IMR-90 (cell line): Measurements from ENCODE around the gene PAMR1. TPM values are rescaled to one million over a fixed set of nuclear protein-coding genes. Genes with fewer than 3 reads are reported as not detected.

Experiments used
- ATAC-seq: fragments of 200-7000 bp; cut with Tn5 transposase; 2 replicates; pipeline ENCODE4 v1.9.1; 2020; ENCODE audit warnings: low read depth, mild to moderate bottlenecking, moderate library complexity
- BruUV-seq: library from RNA; stranded (reverse); fragments of 400-500 nt; replicated peaks from 2 replicates; lab custom pipeline; 2021; lab: Mats Ljungman, UMichigan
- CTCF ChIA-PET: fragments of 300-600 bp; formaldehyde crosslinking; extraction: SDS; loops from one replicate; lab custom pipeline; 2021; ENCODE audit warnings: antibody characterized with exemption; lab: Yijun Ruan, JAX
- POLR2A ChIA-PET: fragments of 300-600 bp; sonication (Branson Sonifier 250); formaldehyde crosslinking; loops from one replicate; lab custom pipeline; 2022; ENCODE audit warnings: antibody characterized with exemption; ENCODE audit not compliant: unreplicated experiment; lab: Charles Lee
- DNase-seq: peaks from one replicate; pipeline ENCODE4 v3.0.0; 2013
- H2AFZ ChIP-seq: replicated peaks from 2 replicates; pipeline ENCODE3; 2013; ENCODE audit warnings: low read length, mild to moderate bottlenecking; ENCODE audit not compliant: poor library complexity
- H2AK5ac ChIP-seq: 2 replicates; pipeline ENCODE4 v1.6.1; 2013; ENCODE audit warnings: low read depth, low read length, inconsistent platforms
- H2AK9ac ChIP-seq: replicated peaks from 2 replicates; pipeline ENCODE3; 2013; ENCODE audit warnings: mild to moderate bottlenecking, low read depth, low read length, moderate library complexity; ENCODE audit not compliant: poor library complexity
- H2BK120ac ChIP-seq: 2 replicates; pipeline ENCODE4 v1.6.1; 2013; ENCODE audit warnings: low read depth, low read length, inconsistent platforms
- H2BK15ac ChIP-seq: 3 replicates; pipeline ENCODE4 v1.6.1; 2013; ENCODE audit warnings: low read depth, low read length, inconsistent platforms
- H2BK20ac ChIP-seq: 2 replicates; pipeline ENCODE4 v1.6.1; 2013; ENCODE audit warnings: low read depth, mild to moderate bottlenecking, inconsistent platforms, low read length, moderate library complexity
- H2BK5ac ChIP-seq: 2 replicates; pipeline ENCODE4 v1.6.1; 2013; ENCODE audit warnings: mild to moderate bottlenecking, low read depth, low read length, inconsistent platforms; ENCODE audit not compliant: poor library complexity, severe bottlenecking
- H3K14ac ChIP-seq: replicated peaks from 2 replicates; pipeline ENCODE4 v1.6.1; 2013; ENCODE audit warnings: low read depth, low read length, inconsistent platforms
- H3K18ac ChIP-seq: 2 replicates; pipeline ENCODE4 v1.6.1; 2013; ENCODE audit warnings: low read depth, low read length, control low read depth
- H3K23ac ChIP-seq: 2 replicates; pipeline ENCODE4 v1.6.1; 2013; ENCODE audit warnings: low read depth, low read length, inconsistent platforms
- H3K27ac ChIP-seq: 2 replicates; pipeline ENCODE4 v1.5.1; 2013; ENCODE audit warnings: mild to moderate bottlenecking, control low read depth, low read length; ENCODE audit not compliant: insufficient read depth
- H3K27me3 ChIP-seq: 2 replicates; pipeline ENCODE4 v1.6.1; 2013; ENCODE audit warnings: low read length; ENCODE audit not compliant: control insufficient read depth, insufficient read depth
- H3K36me3 ChIP-seq: 2 replicates; pipeline ENCODE4 v1.6.1; 2013; ENCODE audit warnings: low read length, mixed read lengths; ENCODE audit not compliant: control insufficient read depth, insufficient read depth
- H3K4ac ChIP-seq: 2 replicates; pipeline ENCODE4 v1.6.1; 2013; ENCODE audit warnings: low read depth, low read length, inconsistent platforms
- H3K4me1 ChIP-seq: 2 replicates; pipeline ENCODE4 v1.6.1; 2013; ENCODE audit warnings: low read length, mixed read lengths; ENCODE audit not compliant: control insufficient read depth, insufficient read depth
- H3K4me2 ChIP-seq: 2 replicates; pipeline ENCODE4 v1.6.1; 2013; ENCODE audit warnings: low read depth, mild to moderate bottlenecking, control low read depth, low read length, moderate library complexity
- H3K4me3 ChIP-seq: 2 replicates; pipeline ENCODE4 v1.5.1; 2013; ENCODE audit warnings: low read depth, mild to moderate bottlenecking, control low read depth, low read length, moderate library complexity; ENCODE audit not compliant: insufficient read depth
- H3K56ac ChIP-seq: 2 replicates; pipeline ENCODE4 v1.6.1; 2013; ENCODE audit warnings: low read length, inconsistent platforms; ENCODE audit not compliant: insufficient read depth; ENCODE audit errors: extremely low read depth
- H3K79me1 ChIP-seq, 2 experiments: 2 replicates each; pipeline ENCODE4 v1.6.1; 2013; ENCODE audit warnings: low read length in 2 of 2, inconsistent platforms in 1 of 2, low read depth in 1 of 2
- H3K9ac ChIP-seq: 2 replicates; pipeline ENCODE4 v1.6.1; 2013; ENCODE audit warnings: low read depth, low read length, control low read depth
- H3K9me1 ChIP-seq: 2 replicates; pipeline ENCODE4 v1.6.1; 2013; ENCODE audit warnings: low read length, inconsistent platforms; ENCODE audit not compliant: insufficient read depth
- H3K9me3 ChIP-seq: 2 replicates; pipeline ENCODE4 v1.6.1; 2013; ENCODE audit warnings: low read length; ENCODE audit not compliant: control insufficient read depth, insufficient read depth
- H4K20me1 ChIP-seq: 2 replicates; pipeline ENCODE4 v1.6.1; 2013; ENCODE audit warnings: low read length, inconsistent platforms; ENCODE audit not compliant: insufficient read depth
- H4K5ac ChIP-seq: 2 replicates; pipeline ENCODE4 v1.6.1; 2013; ENCODE audit warnings: mild to moderate bottlenecking, low read depth, low read length, control low read depth
- H4K8ac ChIP-seq, 2 experiments: 2 replicates each; pipeline ENCODE4 v1.6.1; 2013; ENCODE audit warnings: low read depth in 2 of 2, low read length in 2 of 2, control low read depth in 1 of 2, inconsistent platforms in 1 of 2
- H4K91ac ChIP-seq: 2 replicates; pipeline ENCODE4 v1.6.1; 2013; ENCODE audit warnings: low read depth, low read length, inconsistent platforms; ENCODE audit not compliant: insufficient read depth
- BHLHE40 ChIP-seq: fragments of 150-350 bp; IDR thresholded peaks from 2 replicates; pipeline ENCODE4 v1.6.1; 2016; ENCODE audit warnings: mild to moderate bottlenecking, low read depth, low read length
- CHD1 ChIP-seq: IDR thresholded peaks from 2 replicates; pipeline ENCODE4 v1.6.1; 2012; ENCODE audit warnings: low read depth, low read length, improper control_type of control experiment
- FOS ChIP-seq: fragments of 150-350 bp; IDR thresholded peaks from 2 replicates; pipeline ENCODE4 v1.6.1; 2016; ENCODE audit warnings: low read depth, low read length
- MAFK ChIP-seq: IDR thresholded peaks from 2 replicates; pipeline ENCODE4 v1.6.1; 2012; ENCODE audit warnings: low read depth, low read length, improper control_type of control experiment
- MAZ ChIP-seq: IDR thresholded peaks from 2 replicates; pipeline ENCODE4 v1.6.1; 2012; ENCODE audit warnings: low read depth, mild to moderate bottlenecking, low read length, improper control_type of control experiment, moderate library complexity, borderline replicate concordance
- MXI1 ChIP-seq: IDR thresholded peaks from 2 replicates; pipeline ENCODE4 v1.6.1; 2012; ENCODE audit warnings: low read depth, mild to moderate bottlenecking, low read length, moderate library complexity, borderline replicate concordance
- POLR2A ChIP-seq: IDR thresholded peaks from 2 replicates; pipeline ENCODE4 v1.6.1; 2012; ENCODE audit warnings: mild to moderate bottlenecking, low read depth, low read length
- RAD21 ChIP-seq: IDR thresholded peaks from 2 replicates; pipeline ENCODE4 v1.6.1; 2012; ENCODE audit warnings: low read length, improper control_type of control experiment
- RCOR1 ChIP-seq: IDR thresholded peaks from 2 replicates; pipeline ENCODE4 v1.6.1; 2012; ENCODE audit warnings: mild to moderate bottlenecking, low read length, improper control_type of control experiment; ENCODE audit not compliant: insufficient replicate concordance
- RFX5 ChIP-seq: IDR thresholded peaks from 2 replicates; pipeline ENCODE4 v1.8.0; 2012; ENCODE audit warnings: low read depth, mild to moderate bottlenecking, low read length, moderate library complexity
- SMC3 ChIP-seq: fragments of 150-350 bp; IDR thresholded peaks from 2 replicates; pipeline ENCODE4 v1.6.1; 2016; ENCODE audit warnings: low read depth, mild to moderate bottlenecking, antibody characterized with exemption, low read length, moderate library complexity
- WGBS, 2 experiments: methylation state at CpG; one replicate each; pipeline versions ENCODE4 v1.1.5 to v1.1.7; 2013; ENCODE audit warnings: missing lambda C conversion rate in 2 of 2; ENCODE audit not compliant: insufficient read length in 1 of 2; ENCODE audit errors: extremely low coverage in 2 of 2; 5-methylcytosine and 5-hydroxymethylcytosine counted together
- dilution Hi-C: fragments of 300-500 bp; cut with HindIII; formaldehyde crosslinking; loops from one replicate; pipeline ENCODE4 v1.14.3; 2018; ENCODE audit warnings: low sequenced_read_pairs; ENCODE audit not compliant: unreplicated experiment
- in situ Hi-C: fragments of 300-500 bp; cut with MboI; formaldehyde crosslinking; loops from 3 replicates; pipeline ENCODE4 v1.14.3; 2019; ENCODE audit warnings: low sequenced_read_pairs, inconsistent platforms, mixed read lengths
- intact Hi-C: fragments of 100-400 bp; cut with micrococcal nuclease; formaldehyde crosslinking; loops from 2 replicates; pipeline ENCODE4 v1.10.0; 2022
- polyA plus RNA-seq, 3 experiments: library from polyadenylated mRNA; depleted of rRNA; stranded (reverse); fragments of >200 nt; gene quantifications; 2 replicates each; pipeline ENCODE4 v1.2.3, GENCODE V29; 2012; ENCODE audit warnings: low replicate concordance in 1 of 3
- total RNA-seq: library from RNA; depleted of rRNA; stranded (reverse); fragments of >200 nt; gene quantifications from 2 replicates; pipeline ENCODE4 v1.2.3, GENCODE V29; 2012
- TF ChIP-seq, protein P1 (sequence below): fragments of 150-350 bp; IDR thresholded peaks from 2 replicates; pipeline ENCODE4 v1.6.1; 2016; ENCODE audit warnings: low read depth, mild to moderate bottlenecking, low read length, moderate library complexity, borderline replicate concordance
- TF ChIP-seq, protein P2 (sequence below): conservative IDR thresholded peaks from 2 replicates; pipeline ENCODE4 v1.5.1; 2012; ENCODE audit warnings: mild to moderate bottlenecking, low read depth, low read length, improper control_type of control experiment
- TF ChIP-seq, protein P3 (sequence below): fragments of 150-350 bp; IDR thresholded peaks from 2 replicates; pipeline ENCODE4 v1.6.1; 2017; ENCODE audit warnings: mild to moderate bottlenecking, antibody characterized with exemption, low read length, low read depth

PAMR1 gene
- total and polyA plus RNA-seq, 2 of the 4 experiments (the other 2 are of a cell fraction): 70.7 to 80.7 TPM

DNA sequence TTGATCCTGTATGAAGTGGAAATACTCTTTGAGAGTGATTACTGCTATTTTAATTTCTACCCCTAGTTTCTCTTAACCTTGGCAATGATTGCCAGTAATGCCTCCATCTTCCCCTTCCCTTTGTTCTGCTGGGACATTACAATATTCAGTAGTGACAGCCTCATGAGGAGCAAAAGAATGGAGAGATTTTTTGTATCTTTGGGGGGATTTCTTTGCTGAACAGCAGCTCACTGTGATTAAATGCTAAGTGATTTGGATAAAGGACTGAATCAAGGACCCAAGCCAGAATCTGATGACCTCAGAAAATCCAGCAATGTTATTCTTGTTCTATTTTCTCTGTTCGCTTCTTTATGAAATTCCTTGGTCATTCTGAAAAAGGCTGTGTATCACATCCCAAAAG lies 99.1 kb downstream of the PAMR1 start:
- no peak overlapping the region for H2BK20ac ChIP-seq
- H3K4me3 ChIP-seq: no peak overlapping the region
- H3K36me3 ChIP-seq: peaks cover 21% of the 10 kb centered on the region
- H3K4me1 ChIP-seq: peaks cover 3% of the 10 kb centered on the region; the same call in 1 of the 2 replicates
- no peak overlapping the region for H4K8ac ChIP-seq
- H2AK5ac ChIP-seq: no peak overlapping the region
- TF ChIP-seq BHLHE40: no peak
- TF ChIP-seq MAZ: no peak
- no peak for TF ChIP-seq RFX5
- TF ChIP-seq, protein P1, sequence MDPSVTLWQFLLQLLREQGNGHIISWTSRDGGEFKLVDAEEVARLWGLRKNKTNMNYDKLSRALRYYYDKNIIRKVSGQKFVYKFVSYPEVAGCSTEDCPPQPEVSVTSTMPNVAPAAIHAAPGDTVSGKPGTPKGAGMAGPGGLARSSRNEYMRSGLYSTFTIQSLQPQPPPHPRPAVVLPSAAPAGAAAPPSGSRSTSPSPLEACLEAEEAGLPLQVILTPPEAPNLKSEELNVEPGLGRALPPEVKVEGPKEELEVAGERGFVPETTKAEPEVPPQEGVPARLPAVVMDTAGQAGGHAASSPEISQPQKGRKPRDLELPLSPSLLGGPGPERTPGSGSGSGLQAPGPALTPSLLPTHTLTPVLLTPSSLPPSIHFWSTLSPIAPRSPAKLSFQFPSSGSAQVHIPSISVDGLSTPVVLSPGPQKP: no peak
- no peak for TF ChIP-seq MAFK
- no peak for TF ChIP-seq MXI1
- no peak for TF ChIP-seq CHD1
- TF ChIP-seq FOS: no peak
- TF ChIP-seq, protein P2, sequence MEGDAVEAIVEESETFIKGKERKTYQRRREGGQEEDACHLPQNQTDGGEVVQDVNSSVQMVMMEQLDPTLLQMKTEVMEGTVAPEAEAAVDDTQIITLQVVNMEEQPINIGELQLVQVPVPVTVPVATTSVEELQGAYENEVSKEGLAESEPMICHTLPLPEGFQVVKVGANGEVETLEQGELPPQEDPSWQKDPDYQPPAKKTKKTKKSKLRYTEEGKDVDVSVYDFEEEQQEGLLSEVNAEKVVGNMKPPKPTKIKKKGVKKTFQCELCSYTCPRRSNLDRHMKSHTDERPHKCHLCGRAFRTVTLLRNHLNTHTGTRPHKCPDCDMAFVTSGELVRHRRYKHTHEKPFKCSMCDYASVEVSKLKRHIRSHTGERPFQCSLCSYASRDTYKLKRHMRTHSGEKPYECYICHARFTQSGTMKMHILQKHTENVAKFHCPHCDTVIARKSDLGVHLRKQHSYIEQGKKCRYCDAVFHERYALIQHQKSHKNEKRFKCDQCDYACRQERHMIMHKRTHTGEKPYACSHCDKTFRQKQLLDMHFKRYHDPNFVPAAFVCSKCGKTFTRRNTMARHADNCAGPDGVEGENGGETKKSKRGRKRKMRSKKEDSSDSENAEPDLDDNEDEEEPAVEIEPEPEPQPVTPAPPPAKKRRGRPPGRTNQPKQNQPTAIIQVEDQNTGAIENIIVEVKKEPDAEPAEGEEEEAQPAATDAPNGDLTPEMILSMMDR: no peak
- no peak for TF ChIP-seq POLR2A
- no peak for TF ChIP-seq RAD21
- no peak for TF ChIP-seq SMC3
- TF ChIP-seq, protein P3, sequence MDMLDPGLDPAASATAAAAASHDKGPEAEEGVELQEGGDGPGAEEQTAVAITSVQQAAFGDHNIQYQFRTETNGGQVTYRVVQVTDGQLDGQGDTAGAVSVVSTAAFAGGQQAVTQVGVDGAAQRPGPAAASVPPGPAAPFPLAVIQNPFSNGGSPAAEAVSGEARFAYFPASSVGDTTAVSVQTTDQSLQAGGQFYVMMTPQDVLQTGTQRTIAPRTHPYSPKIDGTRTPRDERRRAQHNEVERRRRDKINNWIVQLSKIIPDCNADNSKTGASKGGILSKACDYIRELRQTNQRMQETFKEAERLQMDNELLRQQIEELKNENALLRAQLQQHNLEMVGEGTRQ: no peak
- no peak for TF ChIP-seq RCOR1
- ChIA-PET POLR2A (no interaction called here), CTCF (no interaction called here)
- no peak overlapping the region for H3K4me2 ChIP-seq
- no peak overlapping the region for H3K23ac ChIP-seq
- H3K14ac ChIP-seq: no peak overlapping the region
- H3K79me1 ChIP-seq: peaks cover 0 to 10% of the 10 kb centered on the region in 2 experiments; a peak in 1 of 4 replicates
- no peak overlapping the region for H2AFZ ChIP-seq
- no peaks in the 10 kb centered on the region; the same call in 1 of the 2 replicates for H4K20me1 ChIP-seq
- no peak overlapping the region for H3K27ac ChIP-seq
- H3K56ac ChIP-seq: no peak overlapping the region
- no peak overlapping the region for H3K4ac ChIP-seq
- dilution Hi-C loops: no loop called here
- H3K9me1 ChIP-seq: peaks cover 5% of the 10 kb centered on the region; the same call in 1 of the 2 replicates
- no peak overlapping the region for H2BK5ac ChIP-seq
- DNase-seq: no peak
- in situ Hi-C loops: no loop called here
- no peak overlapping the region for H3K18ac ChIP-seq
- H4K91ac ChIP-seq: no peak overlapping the region
- no peak overlapping the region for H2BK120ac ChIP-seq
- intact Hi-C loops: no loop called here
- no TSS peak for BruUV-seq
- H2BK15ac ChIP-seq: no peak overlapping the region
- H3K9me3 ChIP-seq: no peaks in the 10 kb centered on the region
- H2AK9ac ChIP-seq: no peak overlapping the region
- H3K27me3 ChIP-seq: no peaks in the 10 kb centered on the region
- no peak for ATAC-seq
- no peak overlapping the region for H3K9ac ChIP-seq
- no CpG with 5 or more reads among the region's 1 CpG for WGBS, 2 experiments
- no peak overlapping the region for H4K5ac ChIP-seq
